GM21526 (cell line): Measurements from ENCODE around the gene OSBPL6.

Experiments
- ATAC-seq: cut with Tn5 transposase; IDR thresholded peaks from one replicate; pipeline ENCODE4 v1.9.1; 2021; ENCODE audit warnings: moderate library complexity; ENCODE audit not compliant: unreplicated experiment, low FRiP score

Gene OSBPL6

DNA sequence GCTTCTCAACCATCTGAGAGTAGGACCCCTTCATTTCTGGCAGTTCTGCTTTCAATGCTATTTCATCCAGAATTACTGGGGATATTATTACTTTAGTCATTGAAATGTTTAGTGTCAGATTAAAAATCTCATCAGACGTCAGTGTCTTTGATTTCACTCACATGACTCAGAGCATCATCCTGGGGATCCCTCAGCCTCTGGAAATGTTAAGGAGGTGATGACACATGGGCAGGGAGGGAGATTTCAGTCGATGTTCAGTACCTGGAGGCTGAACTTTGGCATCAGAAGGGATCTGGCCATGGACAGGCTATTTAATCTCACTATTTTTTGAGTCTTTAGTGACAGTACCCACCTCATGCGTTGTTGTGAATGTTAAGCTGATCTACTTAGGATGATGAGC is 39.1 kb downstream of the OSBPL6 start:
- no peak for ATAC-seq

DNA sequence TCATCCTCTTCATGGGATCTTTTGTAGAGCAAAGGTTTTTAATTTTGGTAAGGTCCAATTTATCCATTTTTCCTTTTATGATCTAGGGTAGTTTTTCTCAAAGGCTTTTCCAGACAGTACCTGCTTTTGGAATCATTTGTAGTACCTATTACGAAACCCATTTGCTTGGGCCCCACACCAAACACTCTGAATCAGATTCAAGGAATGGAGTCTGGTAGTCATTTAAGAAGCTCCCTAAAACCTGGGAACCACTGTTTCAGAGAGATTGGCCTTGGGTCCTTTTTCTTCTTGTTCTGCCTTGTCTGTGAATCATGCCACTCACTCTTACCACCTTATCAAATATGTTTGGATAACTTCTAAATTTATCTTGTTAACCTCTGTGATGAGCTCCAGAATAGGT is 40.3 kb downstream of the OSBPL6 start:
- no peak for ATAC-seq

DNA sequence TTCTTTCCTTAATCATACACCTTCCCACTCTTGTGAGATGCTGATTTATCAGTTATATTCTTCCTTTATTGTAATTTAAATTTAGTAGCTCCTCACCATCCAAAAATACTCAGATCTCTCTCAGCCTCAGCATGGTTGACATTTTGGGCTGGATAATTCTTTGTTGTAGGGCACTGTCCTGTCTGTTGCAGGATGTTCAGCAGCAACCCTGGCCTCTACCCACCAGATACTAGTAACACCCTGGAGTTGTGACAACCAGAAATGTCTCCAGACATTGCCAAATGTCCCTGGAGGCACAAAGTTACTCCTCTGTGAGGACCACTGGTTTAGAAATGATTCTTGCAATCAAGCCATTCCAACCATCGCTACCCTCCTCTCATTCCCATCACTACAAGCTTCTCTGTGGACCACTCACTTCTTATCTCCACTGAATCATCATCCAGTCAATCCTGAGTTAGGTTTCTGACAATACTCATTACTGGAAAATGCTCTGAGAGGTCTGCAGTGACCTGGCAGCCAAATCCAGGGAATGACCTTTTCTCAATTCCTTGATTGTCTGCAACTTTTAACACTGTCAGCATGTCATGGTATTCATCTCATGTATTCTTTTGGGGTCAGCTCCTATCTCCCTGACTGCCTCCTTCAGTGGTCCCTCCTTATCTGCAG is 43.3 kb downstream of the OSBPL6 start:
- no peak for ATAC-seq

DNA sequence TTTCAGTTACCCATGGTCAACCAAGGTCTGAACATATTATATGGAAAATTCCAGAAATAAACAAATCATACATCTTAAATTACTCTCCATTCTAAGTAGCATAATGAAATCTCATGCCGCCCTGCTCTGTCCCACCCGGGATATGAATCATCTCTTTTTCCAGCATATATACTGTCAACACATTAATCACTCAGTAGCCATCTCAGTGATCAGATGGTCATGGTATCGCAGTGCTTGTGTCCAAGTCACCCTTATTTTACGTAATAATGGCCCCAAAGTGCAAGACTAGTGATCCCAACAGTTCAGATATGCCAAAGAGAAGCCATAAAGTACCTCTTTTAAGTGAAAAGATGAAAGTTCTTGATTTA is 43.8 kb downstream of the OSBPL6 start:
- no peak for ATAC-seq

DNA sequence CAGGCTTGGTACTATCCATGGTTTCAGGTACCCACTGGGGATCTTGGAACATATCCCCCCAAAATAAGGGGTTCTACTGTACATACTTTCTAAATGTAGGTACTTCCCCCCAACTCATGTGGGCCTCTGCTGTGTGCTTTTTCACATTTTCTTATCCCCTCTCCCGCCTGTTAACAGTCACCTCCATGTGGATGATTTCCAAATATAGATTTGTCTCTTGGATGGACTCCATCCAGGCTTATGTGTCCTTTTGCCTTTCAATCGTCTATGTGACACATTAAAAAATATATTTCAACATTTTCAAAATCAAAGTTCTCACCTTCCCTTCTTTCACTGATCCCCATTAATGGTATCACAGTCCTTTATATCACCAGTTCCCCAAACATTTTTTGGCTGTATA is 44.4 kb downstream of the OSBPL6 start:
- ATAC-seq, result no peak

DNA sequence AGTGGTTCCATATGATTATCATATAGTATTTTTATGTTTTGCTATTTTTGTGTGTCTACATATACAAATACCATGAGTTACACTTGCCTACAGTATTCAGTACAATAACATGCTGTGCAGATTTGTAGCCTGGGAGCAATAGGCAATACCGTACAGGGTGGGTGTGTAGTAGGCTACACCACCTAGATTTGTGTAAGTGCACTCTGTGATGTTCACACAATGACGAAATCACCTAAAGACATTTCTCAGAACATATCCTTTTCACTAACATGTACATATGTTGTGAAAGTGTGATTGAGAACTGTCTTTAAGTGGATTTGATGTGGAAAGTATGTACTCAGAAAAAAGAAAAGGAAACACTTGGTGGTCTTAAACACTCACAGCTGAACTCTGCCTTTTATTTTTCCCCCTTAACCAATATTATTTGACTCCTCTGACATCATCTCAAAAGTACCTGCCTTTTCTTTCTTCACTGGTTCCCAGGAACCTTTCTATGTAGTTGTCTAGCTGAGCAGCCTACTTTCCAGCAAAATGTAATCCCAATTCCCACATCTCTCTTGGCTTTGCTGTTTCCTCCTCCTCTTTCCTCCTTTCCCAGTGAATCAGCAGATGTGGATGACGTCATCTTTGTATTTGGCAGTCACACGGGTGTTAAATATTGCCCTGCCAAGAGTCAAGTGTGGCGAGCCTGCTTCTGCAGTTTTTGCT is 47.7 kb downstream of the OSBPL6 start:
- no peak for ATAC-seq

DNA sequence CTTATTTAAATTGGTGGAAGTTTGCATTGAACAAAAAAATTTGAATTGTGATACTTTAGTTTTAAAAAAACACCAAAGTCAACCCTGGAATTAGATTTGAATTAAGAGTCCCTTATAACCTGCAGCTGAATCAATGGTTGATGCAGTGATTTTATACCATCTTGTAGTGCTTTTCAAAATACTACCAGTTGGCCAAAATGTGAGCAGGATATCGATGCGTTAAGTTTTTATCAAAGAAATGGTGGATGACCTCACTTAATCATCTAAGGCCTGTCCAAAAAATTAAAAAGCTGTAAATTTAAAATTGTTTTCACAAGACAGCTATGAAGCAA is 48.2 kb downstream of the OSBPL6 start:
- ATAC-seq, result no peak

DNA sequence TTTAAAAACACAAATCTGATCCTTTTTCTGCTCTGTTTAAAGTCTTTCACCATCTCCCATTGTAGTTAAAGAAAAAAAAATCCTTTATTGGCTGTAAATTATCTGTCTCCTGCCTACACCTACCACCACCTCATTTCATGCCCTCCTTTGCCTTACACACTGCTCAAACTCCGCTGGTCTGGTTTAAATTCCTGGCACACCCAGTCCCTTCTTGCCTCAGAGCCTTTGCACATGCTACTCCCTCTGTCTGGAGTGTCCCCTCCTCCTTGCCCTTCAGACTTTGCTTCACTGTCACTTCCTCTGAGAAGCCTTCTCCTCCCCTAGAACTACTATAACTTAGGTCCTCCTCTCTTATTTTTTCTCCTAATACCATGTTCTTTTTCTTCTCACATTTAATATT is 49.6 kb downstream of the OSBPL6 start:
- ATAC-seq, result no peak

DNA sequence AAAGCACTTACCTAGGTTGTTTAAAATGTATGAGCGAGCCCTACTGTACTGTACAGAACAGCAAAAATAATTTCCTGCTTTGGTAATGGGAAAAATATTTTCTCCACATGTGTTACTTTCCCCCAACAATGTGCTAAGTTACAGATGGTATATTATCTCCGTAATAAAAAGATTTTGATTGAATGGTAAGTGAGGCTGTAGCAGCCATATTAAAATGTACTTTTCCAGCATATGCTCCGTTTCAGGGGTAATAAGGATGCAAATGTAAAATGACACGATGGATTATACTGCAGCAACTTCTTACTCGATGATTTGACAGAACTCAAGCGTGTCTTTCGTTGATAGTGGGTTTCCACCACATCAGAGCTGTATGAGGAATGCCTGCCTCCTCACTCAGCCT is 50.5 kb downstream of the OSBPL6 start:
- no peak for ATAC-seq

DNA sequence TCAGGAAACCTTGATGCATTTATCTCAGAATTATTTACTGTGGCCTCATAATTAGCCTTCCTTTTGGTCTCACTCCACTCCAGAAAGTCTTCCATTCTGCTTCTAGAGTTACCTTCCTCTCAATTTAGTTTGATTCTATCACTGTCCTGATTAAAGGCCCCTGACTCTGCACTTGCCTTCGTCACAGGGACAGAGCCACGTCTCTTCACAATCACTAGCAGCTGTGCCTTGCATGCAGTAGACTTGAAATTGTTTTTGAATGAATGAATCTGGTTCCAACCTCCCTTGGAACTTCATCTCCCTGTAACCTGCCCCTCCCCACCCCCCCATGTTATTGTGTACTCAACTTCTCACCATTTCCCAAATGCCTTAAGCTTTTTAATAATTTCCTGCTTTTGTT is 52.4 kb downstream of the OSBPL6 start:
- no peak for ATAC-seq

DNA sequence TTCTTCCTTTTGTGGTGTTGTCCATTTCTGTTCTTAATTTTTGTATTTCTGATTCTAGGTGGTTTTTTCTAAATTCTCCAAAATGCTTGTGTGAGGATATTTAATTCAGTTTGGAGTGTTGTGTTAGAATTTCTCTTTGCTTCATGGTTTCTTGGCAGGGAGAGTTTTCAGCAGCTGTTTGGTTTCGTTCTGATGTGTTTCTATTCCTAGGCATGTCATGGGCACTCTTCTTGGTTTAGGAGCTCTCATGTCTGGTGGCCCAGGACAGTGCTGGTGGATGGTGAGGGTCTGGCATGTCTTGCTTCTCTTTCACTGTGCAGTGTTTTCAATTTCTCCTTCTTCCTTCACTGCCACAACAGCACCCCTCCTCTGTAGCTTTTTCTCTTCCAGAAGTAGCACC is 52.9 kb downstream of the OSBPL6 start:
- no peak for ATAC-seq

DNA sequence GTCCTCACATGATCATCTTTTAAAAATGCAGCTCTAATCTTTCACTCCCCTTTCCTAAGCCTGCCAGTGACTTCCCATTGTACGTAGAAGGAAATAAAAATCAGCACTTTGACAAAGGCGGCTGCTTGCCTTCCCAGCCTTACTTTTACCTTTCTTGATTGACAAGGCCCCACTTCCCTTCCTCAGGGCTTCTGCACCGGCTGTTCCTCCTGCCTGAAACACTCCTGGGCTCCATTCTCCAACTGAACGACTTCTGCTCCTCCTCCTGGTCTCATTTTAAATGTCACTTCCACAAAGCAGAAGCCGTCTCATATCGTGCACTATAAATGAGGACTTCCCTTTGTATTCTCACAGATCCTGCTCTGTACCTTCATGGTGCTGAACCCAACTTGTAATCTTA is 56.1 kb downstream of the OSBPL6 start:
- ATAC-seq, result no peak

DNA sequence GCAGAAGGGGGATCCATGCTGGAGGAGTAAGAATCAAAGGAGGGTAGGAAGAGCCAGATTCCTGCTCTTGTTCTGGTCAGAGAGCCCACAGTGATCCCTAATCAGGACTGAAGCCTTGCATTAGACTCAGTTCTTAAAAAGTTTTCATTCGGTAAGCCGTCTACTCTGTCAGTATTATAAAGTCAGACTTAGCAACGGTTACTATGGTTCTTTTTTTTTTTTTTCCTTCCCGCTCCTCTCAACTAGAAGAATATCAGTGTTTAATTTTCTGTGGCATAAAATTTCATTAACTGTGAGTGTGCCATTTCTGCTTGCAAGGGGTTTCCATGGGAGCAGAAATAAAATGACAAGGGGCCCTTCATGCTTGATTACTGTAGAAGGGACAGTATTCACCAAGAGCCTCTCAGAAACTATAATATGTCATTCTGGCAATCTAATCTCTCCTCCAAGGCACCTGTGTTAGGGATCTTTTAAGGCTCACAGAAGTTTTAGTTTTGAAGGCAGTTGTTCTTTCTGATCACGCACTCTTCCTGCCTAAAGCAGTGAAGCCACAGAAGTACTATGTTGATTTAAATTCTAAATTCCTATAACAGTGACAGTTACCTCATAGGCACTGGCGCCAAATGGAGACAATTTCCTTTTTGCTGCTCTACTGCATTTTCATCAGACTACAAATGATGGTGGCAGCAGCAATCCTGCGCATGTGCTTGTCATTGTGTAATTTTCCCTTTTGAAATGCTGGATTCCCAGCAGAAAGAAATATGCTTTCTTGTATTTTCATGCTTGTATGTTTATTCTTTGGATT is 57.0 kb downstream of the OSBPL6 start:
- no peak for ATAC-seq

DNA sequence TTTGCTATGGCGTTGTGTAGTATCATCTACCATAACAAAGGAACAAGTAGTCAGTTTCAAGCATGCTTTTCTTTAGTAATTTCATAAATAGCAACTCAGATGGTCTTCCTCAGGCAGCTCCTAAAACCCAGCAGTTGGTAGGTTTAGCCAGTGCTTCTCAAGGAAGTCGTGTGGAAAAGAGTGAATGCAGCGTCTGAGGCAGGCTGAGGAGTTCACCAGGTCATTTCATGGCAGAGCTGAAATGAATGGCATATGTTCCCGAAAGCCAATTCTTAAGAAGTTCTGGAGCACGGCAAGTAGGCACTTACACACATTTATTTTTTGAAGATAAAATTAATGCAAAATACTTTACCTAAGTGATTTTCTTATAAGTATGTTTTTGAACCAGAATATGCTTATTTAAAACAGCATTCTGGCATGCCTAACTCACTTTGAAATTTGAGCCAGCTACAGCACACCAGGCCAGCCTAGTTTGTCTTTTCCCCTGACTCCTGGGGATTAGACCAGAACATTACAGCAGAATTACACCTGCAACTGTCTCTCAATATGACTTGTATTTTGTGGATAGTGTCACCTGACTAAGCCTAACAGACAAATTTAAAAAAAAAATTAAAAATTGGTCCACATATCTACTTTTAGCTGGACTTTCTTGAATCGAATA is 62.2 kb downstream of the OSBPL6 start:
- no peak for ATAC-seq

DNA sequence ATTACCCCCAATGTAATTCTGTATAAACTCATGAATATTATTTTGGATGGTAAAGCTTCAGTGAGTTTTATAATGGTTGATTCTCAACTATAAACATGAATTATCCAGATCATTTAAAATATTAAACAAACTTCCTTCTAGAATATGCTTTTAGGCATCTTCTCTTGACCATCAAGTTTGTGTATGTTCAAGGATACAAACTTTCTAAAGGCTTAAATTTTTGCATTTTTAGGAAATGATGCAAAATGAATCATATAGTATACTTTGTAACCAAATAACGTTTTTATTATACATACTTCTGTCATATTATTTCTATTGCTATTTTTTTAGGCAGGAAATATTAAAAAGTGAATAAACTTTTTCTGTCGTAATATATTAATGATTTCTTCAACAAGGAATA is 62.8 kb downstream of the OSBPL6 start:
- ATAC-seq, result no peak

DNA sequence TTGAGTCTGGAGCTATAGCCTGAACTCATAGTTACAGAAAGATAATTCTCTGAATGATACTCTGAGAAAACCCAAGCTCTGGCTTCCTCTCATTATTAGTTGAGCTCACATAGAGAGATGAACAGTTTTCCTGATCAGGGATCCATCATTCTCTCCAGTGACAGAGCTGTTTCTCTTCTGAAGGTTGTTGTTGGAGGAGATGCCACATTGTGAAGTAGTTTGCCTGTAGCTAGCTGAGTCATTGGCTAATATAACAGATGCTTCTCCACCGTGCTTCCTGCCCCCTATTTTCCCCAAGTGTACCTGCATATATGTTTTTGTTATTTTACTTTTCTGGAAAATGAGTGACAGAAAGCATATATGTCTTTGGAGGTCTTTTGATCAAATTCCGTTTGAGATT is 64.6 kb downstream of the OSBPL6 start:
- ATAC-seq, result no peak

DNA sequence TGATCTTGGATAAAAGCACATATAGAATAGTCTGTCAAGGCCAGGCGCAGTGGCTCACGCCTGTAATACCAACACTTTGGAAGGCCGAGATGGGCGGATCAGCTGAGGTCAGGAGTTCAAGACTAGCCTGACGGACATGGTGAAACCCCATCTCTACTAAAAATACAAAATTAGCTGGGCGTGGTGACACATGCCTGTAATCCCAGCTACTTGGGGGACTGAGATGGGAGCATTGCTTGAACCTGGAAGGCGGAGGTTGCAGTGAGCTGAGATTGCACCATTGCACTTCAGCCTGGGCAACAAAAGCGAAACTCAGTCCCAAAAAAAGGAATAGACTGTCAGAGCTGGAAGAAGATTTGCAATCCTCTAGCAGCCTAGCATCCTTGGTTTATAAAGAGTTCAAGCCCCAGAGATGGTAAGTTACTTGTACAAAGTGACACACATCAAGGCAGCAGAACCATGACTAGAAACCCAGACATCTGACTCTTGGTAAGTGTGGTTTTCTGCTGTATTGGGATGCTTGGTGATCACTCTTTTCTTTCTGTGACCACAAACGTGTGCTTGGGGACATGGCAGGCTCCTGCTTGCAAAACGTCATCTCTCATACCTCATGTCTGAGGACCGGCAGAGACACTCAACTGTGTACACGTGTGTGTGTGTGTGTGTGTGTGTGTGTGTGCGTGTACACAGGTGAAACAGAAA is 69.0 kb downstream of the OSBPL6 start:
- ATAC-seq, result no peak

DNA sequence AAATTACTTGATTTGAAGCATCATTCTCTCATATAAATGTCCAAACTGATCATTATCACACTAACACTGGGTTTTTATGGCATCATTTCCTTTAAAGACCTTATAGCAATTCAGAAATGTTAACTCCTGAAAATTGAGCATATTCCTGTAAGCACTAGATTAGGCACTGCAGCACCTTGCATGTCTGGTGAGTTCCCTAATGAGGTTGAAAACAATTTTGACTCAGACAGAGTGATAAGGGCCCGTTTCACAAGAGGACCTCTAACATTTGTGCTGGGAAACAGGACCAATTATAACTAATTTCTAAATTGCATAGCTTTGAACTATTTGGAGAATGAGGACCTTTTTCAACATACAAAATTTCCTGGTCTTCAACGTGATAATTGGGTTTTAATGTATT is 69.9 kb downstream of the OSBPL6 start:
- no peak for ATAC-seq

DNA sequence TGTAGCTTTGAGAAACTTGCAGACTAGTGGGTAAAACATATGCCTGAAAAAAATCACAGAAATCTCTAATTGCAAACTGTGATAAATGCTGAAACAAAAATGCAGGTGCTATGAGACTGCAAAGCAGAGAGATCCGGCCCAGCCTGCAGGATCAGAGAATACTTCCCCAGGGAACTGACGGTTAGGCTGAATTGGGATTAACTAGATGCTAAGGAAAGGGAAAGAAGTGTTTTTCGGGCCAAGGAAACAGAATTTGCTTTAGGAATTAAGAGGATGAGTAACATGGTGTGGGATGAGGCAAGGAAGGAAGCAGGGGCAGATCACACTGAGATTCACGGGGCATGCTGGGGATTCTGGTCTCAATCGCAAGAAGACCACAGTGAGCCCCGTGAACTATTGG is 71.5 kb downstream of the OSBPL6 start:
- ATAC-seq, result no peak

DNA sequence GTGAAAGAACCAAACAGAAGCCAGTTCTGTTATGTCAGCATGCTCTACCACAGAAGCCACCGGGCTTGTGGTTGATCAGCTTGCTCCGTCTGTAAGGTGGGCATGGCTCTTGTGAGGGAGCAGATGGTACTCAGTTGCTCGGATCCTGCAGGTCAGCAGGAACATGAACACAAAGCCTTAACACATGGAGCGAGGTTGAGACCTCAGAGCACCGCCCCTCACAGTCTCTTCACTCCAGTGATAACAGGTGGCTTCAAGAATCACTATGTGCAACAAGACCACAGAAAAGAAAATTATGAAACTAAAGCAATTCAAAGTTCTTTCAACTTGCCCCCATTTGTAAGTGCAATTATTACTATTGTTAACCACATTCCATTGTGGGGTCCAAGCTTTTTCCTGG is 72.1 kb downstream of the OSBPL6 start:
- no peak for ATAC-seq

DNA sequence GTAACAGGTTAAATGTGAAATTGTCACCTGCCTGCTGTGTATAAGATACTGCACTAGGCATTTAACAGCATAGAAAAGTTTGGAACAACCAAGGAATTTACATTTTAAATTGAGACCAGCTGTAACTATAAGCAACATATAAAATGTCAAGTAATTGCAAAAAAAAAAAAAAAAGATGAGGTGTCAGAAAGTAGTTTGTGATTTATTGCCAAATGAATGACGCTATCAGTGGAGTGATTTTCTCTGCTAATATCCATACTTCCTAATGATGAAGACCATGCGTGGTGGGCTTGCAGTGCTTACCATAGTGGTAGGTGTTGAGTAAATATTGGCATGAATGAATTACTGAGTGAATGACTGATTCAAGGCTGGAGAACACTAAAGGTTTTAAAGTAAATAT is 73.3 kb downstream of the OSBPL6 start:
- ATAC-seq, result no peak
